ENCODE results near the gene PKP4. TPM values are rescaled to one million over a fixed set of nuclear protein-coding genes. Genes with fewer than 3 reads are reported as not detected.
"Not testable (repeated sequence)": the region's sequence is repeated elsewhere in the genome, so short reads cannot be mapped to it uniquely, and the experiment has no call there.

PKP4 gene
- total and polyA plus RNA-seq, 2 experiments from 2014 or later = 35.7 to 92.3 TPM

DNA sequence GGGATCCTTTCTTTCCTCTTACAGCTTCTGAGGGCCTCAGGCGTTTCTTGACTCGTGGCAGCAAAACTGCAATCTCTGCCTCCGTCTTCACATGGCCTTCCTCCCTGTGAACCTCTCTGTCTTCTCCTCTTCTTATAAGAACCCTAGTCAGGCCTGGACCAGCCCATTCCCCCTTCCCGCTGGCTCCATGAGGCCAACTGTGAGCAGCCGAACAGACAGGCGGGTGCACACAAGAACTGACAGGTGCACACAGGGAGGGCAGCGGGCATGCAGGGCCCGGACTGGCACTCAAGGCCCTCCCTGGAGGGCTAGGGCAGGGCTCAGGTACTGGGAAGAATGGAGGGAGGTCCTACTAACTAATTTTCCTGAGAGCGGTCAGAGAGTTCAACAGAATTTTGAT is 246.0 kb downstream of the PKP4 start (continued):
- TF ChIP-seq, protein P1, sequence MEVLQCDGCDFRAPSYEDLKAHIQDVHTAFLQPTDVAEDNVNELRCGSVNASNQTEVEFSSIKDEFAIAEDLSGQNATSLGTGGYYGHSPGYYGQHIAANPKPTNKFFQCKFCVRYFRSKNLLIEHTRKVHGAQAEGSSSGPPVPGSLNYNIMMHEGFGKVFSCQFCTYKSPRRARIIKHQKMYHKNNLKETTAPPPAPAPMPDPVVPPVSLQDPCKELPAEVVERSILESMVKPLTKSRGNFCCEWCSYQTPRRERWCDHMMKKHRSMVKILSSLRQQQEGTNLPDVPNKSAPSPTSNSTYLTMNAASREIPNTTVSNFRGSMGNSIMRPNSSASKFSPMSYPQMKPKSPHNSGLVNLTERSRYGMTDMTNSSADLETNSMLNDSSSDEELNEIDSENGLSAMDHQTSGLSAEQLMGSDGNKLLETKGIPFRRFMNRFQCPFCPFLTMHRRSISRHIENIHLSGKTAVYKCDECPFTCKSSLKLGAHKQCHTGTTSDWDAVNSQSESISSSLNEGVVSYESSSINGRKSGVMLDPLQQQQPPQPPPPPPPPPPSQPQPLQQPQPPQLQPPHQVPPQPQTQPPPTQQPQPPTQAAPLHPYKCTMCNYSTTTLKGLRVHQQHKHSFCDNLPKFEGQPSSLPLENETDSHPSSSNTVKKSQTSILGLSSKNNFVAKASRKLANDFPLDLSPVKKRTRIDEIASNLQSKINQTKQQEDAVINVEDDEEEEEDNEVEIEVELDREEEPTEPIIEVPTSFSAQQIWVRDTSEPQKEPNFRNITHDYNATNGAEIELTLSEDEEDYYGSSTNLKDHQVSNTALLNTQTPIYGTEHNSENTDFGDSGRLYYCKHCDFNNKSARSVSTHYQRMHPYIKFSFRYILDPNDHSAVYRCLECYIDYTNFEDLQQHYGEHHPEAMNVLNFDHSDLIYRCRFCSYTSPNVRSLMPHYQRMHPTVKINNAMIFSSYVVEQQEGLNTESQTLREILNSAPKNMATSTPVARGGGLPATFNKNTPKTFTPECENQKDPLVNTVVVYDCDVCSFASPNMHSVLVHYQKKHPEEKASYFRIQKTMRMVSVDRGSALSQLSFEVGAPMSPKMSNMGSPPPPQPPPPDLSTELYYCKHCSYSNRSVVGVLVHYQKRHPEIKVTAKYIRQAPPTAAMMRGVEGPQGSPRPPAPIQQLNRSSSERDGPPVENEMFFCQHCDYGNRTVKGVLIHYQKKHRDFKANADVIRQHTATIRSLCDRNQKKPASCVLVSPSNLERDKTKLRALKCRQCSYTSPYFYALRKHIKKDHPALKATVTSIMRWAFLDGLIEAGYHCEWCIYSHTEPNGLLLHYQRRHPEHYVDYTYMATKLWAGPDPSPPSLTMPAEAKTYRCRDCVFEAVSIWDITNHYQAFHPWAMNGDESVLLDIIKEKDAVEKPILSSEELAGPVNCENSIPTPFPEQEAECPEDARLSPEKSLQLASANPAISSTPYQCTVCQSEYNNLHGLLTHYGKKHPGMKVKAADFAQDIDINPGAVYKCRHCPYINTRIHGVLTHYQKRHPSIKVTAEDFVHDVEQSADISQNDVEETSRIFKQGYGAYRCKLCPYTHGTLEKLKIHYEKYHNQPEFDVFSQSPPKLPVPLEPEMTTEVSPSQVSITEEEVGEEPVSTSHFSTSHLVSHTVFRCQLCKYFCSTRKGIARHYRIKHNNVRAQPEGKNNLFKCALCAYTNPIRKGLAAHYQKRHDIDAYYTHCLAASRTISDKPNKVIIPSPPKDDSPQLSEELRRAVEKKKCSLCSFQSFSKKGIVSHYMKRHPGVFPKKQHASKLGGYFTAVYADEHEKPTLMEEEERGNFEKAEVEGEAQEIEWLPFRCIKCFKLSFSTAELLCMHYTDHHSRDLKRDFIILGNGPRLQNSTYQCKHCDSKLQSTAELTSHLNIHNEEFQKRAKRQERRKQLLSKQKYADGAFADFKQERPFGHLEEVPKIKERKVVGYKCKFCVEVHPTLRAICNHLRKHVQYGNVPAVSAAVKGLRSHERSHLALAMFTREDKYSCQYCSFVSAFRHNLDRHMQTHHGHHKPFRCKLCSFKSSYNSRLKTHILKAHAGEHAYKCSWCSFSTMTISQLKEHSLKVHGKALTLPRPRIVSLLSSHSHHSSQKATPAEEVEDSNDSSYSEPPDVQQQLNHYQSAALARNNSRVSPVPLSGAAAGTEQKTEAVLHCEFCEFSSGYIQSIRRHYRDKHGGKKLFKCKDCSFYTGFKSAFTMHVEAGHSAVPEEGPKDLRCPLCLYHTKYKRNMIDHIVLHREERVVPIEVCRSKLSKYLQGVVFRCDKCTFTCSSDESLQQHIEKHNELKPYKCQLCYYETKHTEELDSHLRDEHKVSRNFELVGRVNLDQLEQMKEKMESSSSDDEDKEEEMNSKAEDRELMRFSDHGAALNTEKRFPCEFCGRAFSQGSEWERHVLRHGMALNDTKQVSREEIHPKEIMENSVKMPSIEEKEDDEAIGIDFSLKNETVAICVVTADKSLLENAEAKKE (CRISPR knock-in tag; IDR thresholded peaks at IDR 0.05) = no peak
- TF ChIP-seq, protein P2, sequence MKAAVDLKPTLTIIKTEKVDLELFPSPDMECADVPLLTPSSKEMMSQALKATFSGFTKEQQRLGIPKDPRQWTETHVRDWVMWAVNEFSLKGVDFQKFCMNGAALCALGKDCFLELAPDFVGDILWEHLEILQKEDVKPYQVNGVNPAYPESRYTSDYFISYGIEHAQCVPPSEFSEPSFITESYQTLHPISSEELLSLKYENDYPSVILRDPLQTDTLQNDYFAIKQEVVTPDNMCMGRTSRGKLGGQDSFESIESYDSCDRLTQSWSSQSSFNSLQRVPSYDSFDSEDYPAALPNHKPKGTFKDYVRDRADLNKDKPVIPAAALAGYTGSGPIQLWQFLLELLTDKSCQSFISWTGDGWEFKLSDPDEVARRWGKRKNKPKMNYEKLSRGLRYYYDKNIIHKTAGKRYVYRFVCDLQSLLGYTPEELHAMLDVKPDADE (IDR thresholded peaks at IDR 0.05) = no peak

DNA sequence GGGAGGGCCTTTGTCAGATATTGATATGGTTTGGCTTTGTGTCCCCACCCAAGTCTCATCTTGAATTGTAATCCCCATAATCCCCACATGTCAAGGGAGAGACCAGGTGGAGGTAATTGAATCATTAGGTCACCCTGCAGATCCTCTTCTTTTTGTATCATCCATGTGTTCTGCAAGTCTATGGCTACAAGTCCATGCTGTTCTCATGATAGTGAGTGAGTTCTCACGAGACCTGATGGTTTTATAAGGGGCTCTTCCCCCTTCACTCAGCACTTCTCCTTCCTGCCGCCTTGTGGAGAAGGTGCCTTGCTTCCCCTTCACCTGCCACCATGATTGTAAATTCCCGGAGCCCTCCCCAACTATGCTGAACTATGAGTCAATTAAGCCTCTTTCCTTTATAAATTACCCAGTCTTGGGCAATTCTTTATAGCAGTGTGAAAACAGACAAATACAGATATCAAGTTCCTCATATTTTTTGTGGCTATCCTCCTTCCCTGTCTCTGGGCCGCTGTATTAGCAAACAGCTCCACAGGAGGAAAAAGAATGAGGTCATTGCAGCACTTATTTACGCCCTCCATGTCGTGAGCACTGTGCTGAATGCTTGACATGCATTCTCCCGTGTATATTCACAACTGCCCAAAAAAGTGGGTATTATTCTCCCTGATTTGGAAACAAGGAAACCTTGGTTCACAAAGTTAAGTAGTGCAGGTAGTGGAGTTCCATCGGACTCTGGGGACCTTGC is 248.1 kb downstream of the PKP4 start:
- H3F3A ChIP-seq (replicated peaks; ENCODE audit: low read depth); H3K9me3 Mint-ChIP-seq; H2AFZ ChIP-seq; ATAC-seq; H3K27me3 ChIP-seq (ENCODE audit: insufficient read depth); H3K4me3 ChIP-seq; H3K27ac Mint-ChIP-seq; H3K27ac ChIP-seq (ENCODE audit: low read depth); H3K4me2 ChIP-seq; H3K36me3 Mint-ChIP-seq (ENCODE audit: low read depth); H3K9me2 ChIP-seq (ENCODE audit: insufficient read depth); H3K4me3 Mint-ChIP-seq; H3K4me1 Mint-ChIP-seq; H3K27me3 Mint-ChIP-seq (ENCODE audit: insufficient read depth, low read depth, poor library complexity); H3K4me1 ChIP-seq (ENCODE audit: insufficient read depth); DNase-seq (ENCODE audit: low spot score); H3K36me3 ChIP-seq (ENCODE audit: insufficient read depth); H3K79me2 ChIP-seq (replicated peaks; ENCODE audit: insufficient read depth); H4K20me1 ChIP-seq (replicated peaks; ENCODE audit: insufficient read depth): not testable (repeated sequence)
